DOHH2 (cell line): ENCODE measurements around the gene MAPK7.

Experiments used
- EZH2phosphoT487 ChIP-seq: fragments of 200-600 bp; sonication (generic); IDR thresholded peaks from 2 replicates; pipeline ENCODE4 v1.6.1; 2017; ENCODE audit warnings: borderline replicate concordance, mild to moderate bottlenecking, antibody characterized with exemption, low read length, moderate library complexity, mixed read lengths
- TF ChIP-seq, protein P1 (sequence below): fragments of 200-600 bp; sonication (generic); IDR thresholded peaks from one replicate; pipeline ENCODE4 v1.5.1; 2014; ENCODE audit warnings: antibody characterized with exemption, mild to moderate bottlenecking, low read depth, low read length; ENCODE audit not compliant: poor library complexity, severe bottlenecking

DNA sequence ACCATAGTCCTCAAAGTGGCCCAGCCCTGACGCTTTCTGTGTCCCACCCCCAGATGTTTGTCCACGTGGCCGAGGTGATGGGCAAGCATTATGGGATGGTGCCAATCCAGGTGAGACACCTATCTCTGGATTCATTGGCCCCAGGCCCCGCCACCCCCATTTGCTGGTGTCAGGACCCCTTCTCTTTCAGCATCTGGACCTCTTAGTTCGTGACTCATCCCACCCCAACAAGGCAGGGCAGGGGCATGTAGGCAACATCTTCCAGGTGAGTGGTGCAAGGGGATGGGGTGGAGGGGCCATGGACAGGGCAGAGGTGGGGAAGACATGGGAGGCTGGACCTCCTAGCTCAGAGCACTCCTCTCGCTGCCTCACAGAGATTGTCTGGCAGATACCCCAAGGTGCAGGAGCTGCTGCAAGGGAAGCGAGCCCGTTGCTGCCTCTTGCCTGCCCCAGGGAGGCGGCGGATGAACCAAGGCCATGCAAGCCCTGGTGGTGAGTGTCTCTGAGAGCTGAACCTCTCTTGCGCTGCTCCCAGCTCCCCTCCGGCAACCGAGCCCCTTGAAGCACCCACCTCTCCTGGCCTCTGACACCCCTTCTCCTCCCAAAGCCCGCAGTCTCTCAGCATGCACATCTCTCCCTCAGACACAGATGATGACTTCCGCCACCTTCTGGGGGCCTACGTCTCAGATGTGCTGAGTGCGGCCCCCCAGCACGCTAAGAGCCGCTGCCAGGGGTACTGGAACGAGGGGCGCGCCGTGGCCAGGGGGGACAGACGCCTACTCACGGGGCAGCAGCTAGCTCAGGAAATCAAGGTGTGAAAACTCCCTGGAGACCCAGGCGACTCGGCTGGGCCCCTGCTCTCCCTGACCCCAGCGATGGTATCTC lies 36.3 kb downstream of the MAPK7 start:
- TF ChIP-seq, protein P1, sequence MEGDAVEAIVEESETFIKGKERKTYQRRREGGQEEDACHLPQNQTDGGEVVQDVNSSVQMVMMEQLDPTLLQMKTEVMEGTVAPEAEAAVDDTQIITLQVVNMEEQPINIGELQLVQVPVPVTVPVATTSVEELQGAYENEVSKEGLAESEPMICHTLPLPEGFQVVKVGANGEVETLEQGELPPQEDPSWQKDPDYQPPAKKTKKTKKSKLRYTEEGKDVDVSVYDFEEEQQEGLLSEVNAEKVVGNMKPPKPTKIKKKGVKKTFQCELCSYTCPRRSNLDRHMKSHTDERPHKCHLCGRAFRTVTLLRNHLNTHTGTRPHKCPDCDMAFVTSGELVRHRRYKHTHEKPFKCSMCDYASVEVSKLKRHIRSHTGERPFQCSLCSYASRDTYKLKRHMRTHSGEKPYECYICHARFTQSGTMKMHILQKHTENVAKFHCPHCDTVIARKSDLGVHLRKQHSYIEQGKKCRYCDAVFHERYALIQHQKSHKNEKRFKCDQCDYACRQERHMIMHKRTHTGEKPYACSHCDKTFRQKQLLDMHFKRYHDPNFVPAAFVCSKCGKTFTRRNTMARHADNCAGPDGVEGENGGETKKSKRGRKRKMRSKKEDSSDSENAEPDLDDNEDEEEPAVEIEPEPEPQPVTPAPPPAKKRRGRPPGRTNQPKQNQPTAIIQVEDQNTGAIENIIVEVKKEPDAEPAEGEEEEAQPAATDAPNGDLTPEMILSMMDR = no peak
- TF ChIP-seq EZH2phosphoT487 = no peak
